Measurements from ENCODE around the gene TPD52L2.
"Not testable (repeated sequence)": the region's sequence is repeated elsewhere in the genome, so short reads cannot be mapped to it uniquely, and the experiment has no call there.

Gene TPD52L2

GRCh38 chr20:63861981-63862901 is 2.8 kb upstream of the TPD52L2 start:
- no peak for TF ChIP-seq CTCF (conservative IDR thresholded peaks at IDR 0.05; ENCODE audit: control insufficient read depth, insufficient read depth, low read depth, low read length)
- no peak for DNase-seq (ENCODE audit: low read depth)
- no peak overlapping the region for H3K4me3 ChIP-seq (ENCODE audit: control insufficient read depth, low read depth, low read length)

GRCh38 chr20:63863021-63863797 is 1.9 kb upstream of the TPD52L2 start:
- TF ChIP-seq CTCF (conservative IDR thresholded peaks at IDR 0.05; ENCODE audit: control insufficient read depth, insufficient read depth, low read depth, low read length) = no peak
- no peak for DNase-seq (ENCODE audit: low read depth)
- H3K4me3 ChIP-seq (ENCODE audit: control insufficient read depth, low read depth, low read length) = peak overlapping the region; percentile 74

GRCh38 chr20:63863798-63864544 is 1.1 kb upstream of the TPD52L2 start:
- DNase-seq (ENCODE audit: low read depth) = peak; percentile 76
- H3K4me3 ChIP-seq (ENCODE audit: control insufficient read depth, low read depth, low read length) = peak overlapping the region; percentile 74
- peak; percentile 46 for TF ChIP-seq CTCF (conservative IDR thresholded peaks at IDR 0.05; ENCODE audit: control insufficient read depth, insufficient read depth, low read depth, low read length)

- TF ChIP-seq CTCF (conservative IDR thresholded peaks at IDR 0.05; ENCODE audit: control insufficient read depth, insufficient read depth, low read depth, low read length) = no peak
- H3K4me3 ChIP-seq (ENCODE audit: control insufficient read depth, low read depth, low read length) = peak overlapping the region; percentile 74
- no peak for DNase-seq (ENCODE audit: low read depth)
Measured at GRCh38 chr20:63864545-63864977, 509 bp upstream of the TPD52L2 start.

GRCh38 chr20:63867042-63867441 is 2.0 kb downstream of the TPD52L2 start:
- DNase-seq (ENCODE audit: low read depth); H3K4me3 ChIP-seq (ENCODE audit: control insufficient read depth, low read depth, low read length): not testable (repeated sequence)

- no peak for TF ChIP-seq CTCF (conservative IDR thresholded peaks at IDR 0.05; ENCODE audit: control insufficient read depth, insufficient read depth, low read depth, low read length)
- no peak for DNase-seq (ENCODE audit: low read depth)
- H3K4me3 ChIP-seq (ENCODE audit: control insufficient read depth, low read depth, low read length) = no peak overlapping the region
Measured at GRCh38 chr20:63868264-63868663, 3.2 kb downstream of the TPD52L2 start.

Measured in fibroblast of mammary gland (primary cell).